ENCODE measurements around the gene LRP1B. TPM values are rescaled to one million over a fixed set of nuclear protein-coding genes. Genes with fewer than 3 reads are reported as not detected.

The LRP1B gene
- total RNA-seq, 2 donors from 2014 or later = 0.91 to 1.2 TPM

- DNase-seq (ENCODE audit: low spot score) = no peak
- WGBS = 38% methylated on average over 1 of the region's 1 CpG
- intact Hi-C loops (cut with DNase I) = no loop called here
Measured at GRCh38 chr2:142040556-142040955, 90.3 kb downstream of the LRP1B start.

GRCh38 chr2:142038826-142039225 is 92.0 kb downstream of the LRP1B start:
- H3K27me3 ChIP-seq (replicated peaks; ENCODE audit: insufficient read depth) = no peaks in the 10 kb centered on the region
- H3K36me3 ChIP-seq = no peaks in the 10 kb centered on the region
- H3K9me3 ChIP-seq = no peaks in the 10 kb centered on the region
- 96% methylated on average over 1 of the region's 1 CpG for WGBS
- H3K4me3 ChIP-seq = no peak overlapping the region
- intact Hi-C loops (cut with DNase I) = loop anchor here (10.0 kb wide), 1 partner anchor 936 kb away; no protein-coding TSS in a partner anchor
- H3K27ac ChIP-seq = no peak overlapping the region
- H3K4me1 ChIP-seq (replicated peaks) = no peaks in the 10 kb centered on the region
- no peak for TF ChIP-seq POLR2A (IDR thresholded peaks at IDR 0.05)
- TF ChIP-seq, protein P1, sequence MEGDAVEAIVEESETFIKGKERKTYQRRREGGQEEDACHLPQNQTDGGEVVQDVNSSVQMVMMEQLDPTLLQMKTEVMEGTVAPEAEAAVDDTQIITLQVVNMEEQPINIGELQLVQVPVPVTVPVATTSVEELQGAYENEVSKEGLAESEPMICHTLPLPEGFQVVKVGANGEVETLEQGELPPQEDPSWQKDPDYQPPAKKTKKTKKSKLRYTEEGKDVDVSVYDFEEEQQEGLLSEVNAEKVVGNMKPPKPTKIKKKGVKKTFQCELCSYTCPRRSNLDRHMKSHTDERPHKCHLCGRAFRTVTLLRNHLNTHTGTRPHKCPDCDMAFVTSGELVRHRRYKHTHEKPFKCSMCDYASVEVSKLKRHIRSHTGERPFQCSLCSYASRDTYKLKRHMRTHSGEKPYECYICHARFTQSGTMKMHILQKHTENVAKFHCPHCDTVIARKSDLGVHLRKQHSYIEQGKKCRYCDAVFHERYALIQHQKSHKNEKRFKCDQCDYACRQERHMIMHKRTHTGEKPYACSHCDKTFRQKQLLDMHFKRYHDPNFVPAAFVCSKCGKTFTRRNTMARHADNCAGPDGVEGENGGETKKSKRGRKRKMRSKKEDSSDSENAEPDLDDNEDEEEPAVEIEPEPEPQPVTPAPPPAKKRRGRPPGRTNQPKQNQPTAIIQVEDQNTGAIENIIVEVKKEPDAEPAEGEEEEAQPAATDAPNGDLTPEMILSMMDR (IDR thresholded peaks at IDR 0.05) = no peak
- no peak for TF ChIP-seq POLR2AphosphoS5 (IDR thresholded peaks at IDR 0.05)
- DNase-seq (ENCODE audit: low spot score) = no peak

More at GRCh38 chr2:142040556-142040955, 90.3 kb downstream of the LRP1B start:
- Histone ChIP-seq H3K9me3 (no peaks in the 10 kb centered on the region), H3K36me3 (no peaks in the 10 kb centered on the region), H3K4me1 (replicated peaks) (no peaks in the 10 kb centered on the region), H3K4me3 (no peak overlapping the region), H3K27ac (no peak overlapping the region), H3K27me3 (replicated peaks; ENCODE audit: insufficient read depth) (no peaks in the 10 kb centered on the region)
- TF ChIP-seq, protein P1 (IDR thresholded peaks at IDR 0.05) = no peak
- TF ChIP-seq POLR2AphosphoS5 (IDR thresholded peaks at IDR 0.05) (no peak), POLR2A (IDR thresholded peaks at IDR 0.05) (no peak)

DNA sequence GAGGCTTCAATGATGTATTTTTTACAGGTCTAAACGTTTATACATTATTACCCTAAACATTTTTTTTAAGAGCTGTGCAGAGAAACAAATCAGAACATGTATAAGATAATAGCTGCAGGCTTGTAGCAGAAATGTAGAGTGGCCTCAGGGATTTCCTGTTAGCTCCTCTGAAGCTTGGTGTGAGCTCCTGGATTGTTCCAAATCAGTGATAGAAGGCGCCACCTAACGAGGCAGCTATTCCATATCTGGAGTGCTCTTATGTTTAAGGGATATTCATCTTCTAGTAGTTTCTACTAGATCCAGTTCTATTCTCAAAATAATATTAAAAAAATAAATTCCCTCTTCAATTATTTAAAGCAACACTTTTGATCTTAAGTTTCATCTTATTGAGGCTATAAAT is 93.1 kb downstream of the LRP1B start:
- no peaks in the 10 kb centered on the region for H3K4me1 ChIP-seq (replicated peaks)
- no peak overlapping the region for H3K4me3 ChIP-seq
- no peaks in the 10 kb centered on the region for H3K27me3 ChIP-seq (replicated peaks; ENCODE audit: insufficient read depth)
- no peaks in the 10 kb centered on the region for H3K9me3 ChIP-seq
- TF ChIP-seq POLR2A (IDR thresholded peaks at IDR 0.05) (no peak), POLR2AphosphoS5 (IDR thresholded peaks at IDR 0.05) (no peak)
- TF ChIP-seq, protein P1 (IDR thresholded peaks at IDR 0.05) = no peak
- 41% methylated on average over 3 of the region's 3 CpGs for WGBS
- H3K27ac ChIP-seq = no peak overlapping the region
- intact Hi-C loops (cut with DNase I) = loop anchor here (10.0 kb wide), 1 partner anchor 937 kb away; no protein-coding TSS in a partner anchor
- H3K36me3 ChIP-seq = no peaks in the 10 kb centered on the region
- no peak for DNase-seq (ENCODE audit: low spot score)

DNA sequence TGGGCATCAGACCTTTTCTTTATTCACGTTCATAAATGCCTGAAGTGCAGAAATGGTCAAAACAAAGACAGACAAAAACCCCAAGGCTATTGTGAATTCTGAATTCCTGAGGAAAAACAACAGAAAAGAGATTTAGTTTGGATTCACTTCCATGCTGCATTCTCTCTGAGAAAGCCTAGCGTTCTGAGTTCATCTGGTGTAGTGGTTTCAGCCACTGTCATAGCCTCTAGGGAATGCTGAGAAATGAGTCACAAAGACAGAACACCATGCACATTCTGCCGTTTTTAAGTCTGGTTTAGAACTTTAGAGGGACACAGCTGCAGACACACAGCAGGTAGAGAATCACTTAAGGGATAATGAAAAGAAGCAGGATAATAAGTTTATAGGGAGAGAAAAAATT is 93.8 kb downstream of the LRP1B start:
- intact Hi-C loops (cut with DNase I) = loop anchor here (10.0 kb wide), 1 partner anchor 938 kb away; no protein-coding TSS in a partner anchor
- no peaks in the 10 kb centered on the region for H3K36me3 ChIP-seq
- no peak overlapping the region for H3K4me3 ChIP-seq
- no peaks in the 10 kb centered on the region for H3K4me1 ChIP-seq (replicated peaks)
- DNase-seq (ENCODE audit: low spot score) = no peak
- no peak overlapping the region for H3K27ac ChIP-seq
- H3K9me3 ChIP-seq = no peaks in the 10 kb centered on the region
- WGBS = 50% methylated on average over 3 of the region's 3 CpGs
- TF ChIP-seq POLR2AphosphoS5 (IDR thresholded peaks at IDR 0.05) (no peak), POLR2A (IDR thresholded peaks at IDR 0.05) (no peak)
- TF ChIP-seq, protein P1 (IDR thresholded peaks at IDR 0.05) = no peak
- no peaks in the 10 kb centered on the region for H3K27me3 ChIP-seq (replicated peaks; ENCODE audit: insufficient read depth)

- WGBS = 42% methylated on average over 1 of the region's 1 CpG
- Histone ChIP-seq H3K4me1 (replicated peaks) (no peaks in the 10 kb centered on the region), H3K9me3 (no peaks in the 10 kb centered on the region), H3K36me3 (no peaks in the 10 kb centered on the region), H3K4me3 (no peak overlapping the region), H3K27ac (no peak overlapping the region), H3K27me3 (replicated peaks; ENCODE audit: insufficient read depth) (no peaks in the 10 kb centered on the region)
- TF ChIP-seq POLR2A (IDR thresholded peaks at IDR 0.05) (no peak), POLR2AphosphoS5 (IDR thresholded peaks at IDR 0.05) (no peak)
- TF ChIP-seq, protein P1 (IDR thresholded peaks at IDR 0.05) = no peak
- no peak for DNase-seq (ENCODE audit: low spot score)
- intact Hi-C loops (cut with DNase I) = loop anchor here (10.0 kb wide), 1 partner anchor 941 kb away; no protein-coding TSS in a partner anchor
Measured at GRCh38 chr2:142033393-142033792, 97.4 kb downstream of the LRP1B start.
